Suprapubic skin (tissue), 3 donors: ENCODE data around the gene SLC13A1.

Experiments used
- EP300 ChIP-seq: sonication (generic); formaldehyde crosslinking; IDR thresholded peaks from one replicate; pipeline ENCODE4 v1.6.1; 2017; ENCODE audit warnings: antibody characterized with exemption
- TF ChIP-seq, protein P1 (sequence below), 2 donors: fragments of 200-600 bp in 1 of 2; fragments of 450-650 bp in 1 of 2; sonication (generic) in 1 of 2; IDR thresholded peaks; one replicate each; pipeline ENCODE4 v1.5.1; 2016 to 2019; ENCODE audit warnings: antibody characterized with exemption in 2 of 2, mild to moderate bottlenecking in 1 of 2, moderate library complexity in 1 of 2

DNA sequence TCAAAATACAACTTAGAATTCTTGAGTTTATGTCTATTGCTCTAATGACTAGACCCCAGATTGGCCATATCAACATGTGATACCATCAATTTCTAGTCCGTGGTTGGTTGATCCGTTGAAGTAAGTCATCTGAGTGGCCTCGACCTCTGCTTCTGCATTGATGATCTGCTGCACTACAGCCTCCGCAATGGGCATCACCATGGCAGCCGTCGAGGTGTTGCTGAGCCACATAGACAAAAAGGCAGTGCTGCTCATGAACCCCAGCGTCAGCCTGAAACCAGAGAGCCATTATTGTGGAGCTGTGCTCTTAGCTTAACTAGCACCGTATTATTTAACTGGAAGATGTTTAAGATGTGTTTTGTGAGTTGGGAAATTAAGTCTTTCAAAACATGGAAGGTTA, 30.7 kb downstream of the SLC13A1 start:
- no peak for TF ChIP-seq EP300
- TF ChIP-seq, protein P1, sequence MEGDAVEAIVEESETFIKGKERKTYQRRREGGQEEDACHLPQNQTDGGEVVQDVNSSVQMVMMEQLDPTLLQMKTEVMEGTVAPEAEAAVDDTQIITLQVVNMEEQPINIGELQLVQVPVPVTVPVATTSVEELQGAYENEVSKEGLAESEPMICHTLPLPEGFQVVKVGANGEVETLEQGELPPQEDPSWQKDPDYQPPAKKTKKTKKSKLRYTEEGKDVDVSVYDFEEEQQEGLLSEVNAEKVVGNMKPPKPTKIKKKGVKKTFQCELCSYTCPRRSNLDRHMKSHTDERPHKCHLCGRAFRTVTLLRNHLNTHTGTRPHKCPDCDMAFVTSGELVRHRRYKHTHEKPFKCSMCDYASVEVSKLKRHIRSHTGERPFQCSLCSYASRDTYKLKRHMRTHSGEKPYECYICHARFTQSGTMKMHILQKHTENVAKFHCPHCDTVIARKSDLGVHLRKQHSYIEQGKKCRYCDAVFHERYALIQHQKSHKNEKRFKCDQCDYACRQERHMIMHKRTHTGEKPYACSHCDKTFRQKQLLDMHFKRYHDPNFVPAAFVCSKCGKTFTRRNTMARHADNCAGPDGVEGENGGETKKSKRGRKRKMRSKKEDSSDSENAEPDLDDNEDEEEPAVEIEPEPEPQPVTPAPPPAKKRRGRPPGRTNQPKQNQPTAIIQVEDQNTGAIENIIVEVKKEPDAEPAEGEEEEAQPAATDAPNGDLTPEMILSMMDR (IDR thresholded peaks at IDR 0.05): no peak
